OCI-LY7 (cell line): Measurements from ENCODE around the gene ITM2B.

ENCODE experiments used
- EZH2phosphoT487 ChIP-seq: fragments of 200-600 bp; sonication (generic); IDR thresholded peaks from 2 replicates; pipeline ENCODE4 v1.6.1; 2018; ENCODE audit warnings: low read depth, borderline replicate concordance, mild to moderate bottlenecking, mixed run types, antibody characterized with exemption, low read length, moderate library complexity, mixed read lengths
- TF ChIP-seq, protein P1 (sequence below): fragments of 200-600 bp; sonication (generic); conservative IDR thresholded peaks from 2 replicates; pipeline ENCODE4 v1.5.1; 2014; ENCODE audit warnings: mild to moderate bottlenecking, antibody characterized with exemption, low read length, moderate library complexity, mixed read lengths

DNA sequence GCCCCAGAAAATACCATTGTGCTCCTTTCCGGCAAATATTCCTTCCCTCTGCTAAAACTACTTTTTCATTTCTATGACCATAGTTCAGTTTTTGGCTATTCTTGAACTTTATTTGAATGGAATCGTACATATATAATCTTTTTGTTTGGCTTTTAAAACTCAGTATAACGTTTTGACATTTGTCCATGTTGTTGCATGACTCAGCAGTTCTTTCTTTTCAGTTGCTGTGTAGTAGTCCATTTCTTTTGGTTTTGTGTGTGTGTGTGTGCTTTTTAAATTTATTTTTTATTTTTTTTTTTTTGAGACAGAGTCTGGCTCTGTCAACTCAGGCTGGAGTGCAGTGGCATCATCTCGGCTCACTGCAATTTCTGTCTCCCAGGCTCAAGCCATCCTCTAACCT lies 35.0 kb downstream of the ITM2B start:
- no peak for TF ChIP-seq EZH2phosphoT487
- TF ChIP-seq, protein P1, sequence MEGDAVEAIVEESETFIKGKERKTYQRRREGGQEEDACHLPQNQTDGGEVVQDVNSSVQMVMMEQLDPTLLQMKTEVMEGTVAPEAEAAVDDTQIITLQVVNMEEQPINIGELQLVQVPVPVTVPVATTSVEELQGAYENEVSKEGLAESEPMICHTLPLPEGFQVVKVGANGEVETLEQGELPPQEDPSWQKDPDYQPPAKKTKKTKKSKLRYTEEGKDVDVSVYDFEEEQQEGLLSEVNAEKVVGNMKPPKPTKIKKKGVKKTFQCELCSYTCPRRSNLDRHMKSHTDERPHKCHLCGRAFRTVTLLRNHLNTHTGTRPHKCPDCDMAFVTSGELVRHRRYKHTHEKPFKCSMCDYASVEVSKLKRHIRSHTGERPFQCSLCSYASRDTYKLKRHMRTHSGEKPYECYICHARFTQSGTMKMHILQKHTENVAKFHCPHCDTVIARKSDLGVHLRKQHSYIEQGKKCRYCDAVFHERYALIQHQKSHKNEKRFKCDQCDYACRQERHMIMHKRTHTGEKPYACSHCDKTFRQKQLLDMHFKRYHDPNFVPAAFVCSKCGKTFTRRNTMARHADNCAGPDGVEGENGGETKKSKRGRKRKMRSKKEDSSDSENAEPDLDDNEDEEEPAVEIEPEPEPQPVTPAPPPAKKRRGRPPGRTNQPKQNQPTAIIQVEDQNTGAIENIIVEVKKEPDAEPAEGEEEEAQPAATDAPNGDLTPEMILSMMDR, result no peak
